Urothelium cell line (cell line): Measurements from ENCODE around the gene AKAP13.
A peak's percentile ranks its signal among the peaks of the same experiment; 100 is the strongest.
"Not testable (repeated sequence)": the region's sequence is repeated elsewhere in the genome, so short reads cannot be mapped to it uniquely, and the experiment has no call there.

ENCODE experiments used
- DNase-seq: peaks from one replicate; pipeline ENCODE4 v3.0.0; 2011; ENCODE audit warnings: low spot score, mixed read lengths
- FAIRE-seq: peaks from 2 replicates; lab custom pipeline; 2011; peaks lifted over from hg19 to GRCh38; lab: Jason Lieb, UNC

The AKAP13 gene

GRCh38 chr15:85347264-85348047 lies 32.9 kb upstream of the AKAP13 start:
- not testable (repeated sequence) for DNase-seq
- FAIRE-seq, result peak; percentile 89

GRCh38 chr15:85348048-85348766 lies 32.2 kb upstream of the AKAP13 start:
- not testable (repeated sequence) for DNase-seq, FAIRE-seq

GRCh38 chr15:85349062-85349461 lies 31.3 kb upstream of the AKAP13 start:
- not testable (repeated sequence) for DNase-seq

GRCh38 chr15:85350395-85350794 lies 30.0 kb upstream of the AKAP13 start:
- DNase-seq, result no peak
- no peak for FAIRE-seq

More at GRCh38 chr15:85349062-85349461, 31.3 kb upstream of the AKAP13 start:
- not testable (repeated sequence) for FAIRE-seq

- DNase-seq, FAIRE-seq: not testable (repeated sequence)
Measured at GRCh38 chr15:85351501-85351900, 28.9 kb upstream of the AKAP13 start.

- DNase-seq, result no peak
- no peak for FAIRE-seq
Measured at GRCh38 chr15:85351965-85352364, 28.4 kb upstream of the AKAP13 start.

GRCh38 chr15:85353516-85353915 lies 26.9 kb upstream of the AKAP13 start:
- DNase-seq, result no peak
- FAIRE-seq, result no peak

- FAIRE-seq (no peak), DNase-seq (no peak)
Measured at GRCh38 chr15:85354461-85354860, 25.9 kb upstream of the AKAP13 start.

GRCh38 chr15:85354948-85355347 lies 25.5 kb upstream of the AKAP13 start:
- FAIRE-seq (no peak), DNase-seq (no peak)

- no peak for FAIRE-seq
Measured at GRCh38 chr15:85356276-85356675, 24.1 kb upstream of the AKAP13 start.

GRCh38 chr15:85361323-85361722 lies 19.1 kb upstream of the AKAP13 start:
- FAIRE-seq (no peak), DNase-seq (no peak)

More at GRCh38 chr15:85356276-85356675, 24.1 kb upstream of the AKAP13 start:
- no peak for DNase-seq

- no peak for FAIRE-seq
Measured at GRCh38 chr15:85362436-85363081, 17.8 kb upstream of the AKAP13 start.

GRCh38 chr15:85365980-85366379 lies 14.4 kb upstream of the AKAP13 start:
- DNase-seq (no peak), FAIRE-seq (no peak)

More at GRCh38 chr15:85362436-85363081, 17.8 kb upstream of the AKAP13 start:
- DNase-seq, result no peak

GRCh38 chr15:85367741-85368140 lies 12.7 kb upstream of the AKAP13 start:
- DNase-seq (no peak), FAIRE-seq (no peak)

GRCh38 chr15:85374831-85375230 lies 5.6 kb upstream of the AKAP13 start:
- DNase-seq (no peak), FAIRE-seq (no peak)

- FAIRE-seq, result no peak
Measured at GRCh38 chr15:85377269-85377668, 3.1 kb upstream of the AKAP13 start.

GRCh38 chr15:85377986-85378385 lies 2.4 kb upstream of the AKAP13 start:
- no peak for FAIRE-seq
- no peak for DNase-seq

More at GRCh38 chr15:85377269-85377668, 3.1 kb upstream of the AKAP13 start:
- DNase-seq, result no peak

GRCh38 chr15:85379403-85380131 lies 836 bp upstream of the AKAP13 start:
- FAIRE-seq, result no peak

GRCh38 chr15:85380812-85381642 lies 624 bp downstream of the AKAP13 start:
- FAIRE-seq (no peak), DNase-seq (peak; percentile 66)

More at GRCh38 chr15:85379403-85380131, 836 bp upstream of the AKAP13 start:
- DNase-seq, result peak; percentile 13
